GM21619 (cell line): ENCODE results near the gene B4GALNT3.
"Not testable (repeated sequence)": the region's sequence is repeated elsewhere in the genome, so short reads cannot be mapped to it uniquely, and the experiment has no call there.

Experiments used
- ATAC-seq: cut with Tn5 transposase; IDR thresholded peaks from one replicate; pipeline ENCODE4 v1.9.1; 2021; ENCODE audit not compliant: unreplicated experiment

The B4GALNT3 gene

DNA sequence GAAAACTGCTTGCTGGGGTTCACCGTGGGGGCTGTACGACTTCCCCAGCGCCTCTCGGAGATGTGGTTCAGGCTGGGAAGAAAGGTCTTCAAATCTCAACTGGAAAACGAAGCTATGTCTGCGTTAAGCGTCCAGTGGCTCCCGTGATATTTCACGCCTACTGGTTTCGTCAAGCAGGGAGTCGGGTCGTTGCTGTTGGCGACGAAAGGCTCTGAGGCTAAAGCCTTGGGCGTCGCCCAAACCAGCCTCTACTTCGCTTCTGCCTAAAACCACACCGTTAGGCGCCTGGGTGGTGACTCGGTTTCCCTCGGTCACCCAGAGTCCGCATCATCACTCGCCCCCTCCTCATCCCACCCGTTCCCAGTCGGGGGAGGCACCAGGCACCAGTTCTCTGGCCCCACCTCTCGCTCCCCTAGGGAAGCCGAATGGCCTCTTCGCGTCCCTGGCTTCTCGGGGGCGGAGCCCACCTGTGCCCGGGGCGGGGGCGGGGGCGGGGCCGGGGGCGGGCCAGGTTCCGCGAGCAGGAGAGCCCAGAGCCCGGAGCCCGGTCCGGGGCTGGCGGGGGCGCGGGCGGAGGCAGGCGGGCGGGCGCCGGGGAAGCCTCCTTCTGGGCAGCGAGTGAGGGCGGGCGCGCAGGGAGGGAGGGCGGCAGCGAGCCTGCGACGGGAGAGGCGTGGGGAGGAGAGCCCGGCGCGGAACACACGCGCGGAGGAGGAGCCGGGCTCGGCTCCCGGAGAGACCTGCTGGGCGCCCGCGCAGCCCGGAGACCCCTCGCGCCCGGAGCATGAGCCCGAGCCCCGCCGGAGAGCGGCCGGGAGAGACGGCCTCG, at the start of gene B4GALNT3:
B4GALNT3 (plus strand) TSS at position 510 of the 829 bp plus-strand sequence. CDS start 438 bp downstream, outside the sequence.
- ATAC-seq, result no peak

DNA sequence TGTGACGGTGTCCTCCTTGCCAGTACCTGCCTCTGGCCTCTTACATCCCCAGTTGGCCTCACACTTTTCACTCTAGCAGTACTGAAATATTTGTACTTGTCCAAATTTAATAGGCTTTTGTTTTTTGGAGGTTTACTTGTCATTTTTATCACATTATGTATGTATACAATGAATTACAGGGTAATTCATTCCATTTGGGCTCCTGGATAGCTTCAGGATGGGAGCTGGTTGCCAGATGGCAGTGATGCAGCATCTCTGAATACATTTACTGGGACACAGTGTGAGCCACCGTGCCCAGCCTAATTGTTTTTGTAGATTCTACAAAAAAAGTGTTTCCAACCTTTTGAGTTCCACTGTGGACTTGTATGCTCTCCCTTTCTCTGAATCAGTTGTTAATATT, 44.9 kb upstream of the B4GALNT3 start:
- ATAC-seq, result no peak

DNA sequence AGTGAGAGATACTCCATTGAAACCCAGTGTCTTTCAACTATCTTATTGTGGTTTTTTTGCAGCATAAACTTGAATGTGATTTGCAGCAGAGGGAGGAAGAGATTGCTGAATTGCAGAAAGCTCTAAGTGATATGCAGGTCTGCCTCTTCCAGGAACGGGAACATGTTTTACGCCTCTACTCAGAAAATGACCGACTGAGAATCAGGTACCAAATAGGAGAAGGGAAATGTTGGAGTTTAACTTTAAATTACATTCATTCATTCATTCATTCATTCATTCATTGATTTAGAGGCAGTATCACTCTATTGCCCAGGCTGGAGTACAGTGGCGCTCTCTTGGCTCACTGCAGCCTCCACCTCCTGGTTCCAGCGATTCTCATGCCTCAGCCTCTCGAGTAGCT, 41.3 kb upstream of the B4GALNT3 start:
- ATAC-seq, result no peak

DNA sequence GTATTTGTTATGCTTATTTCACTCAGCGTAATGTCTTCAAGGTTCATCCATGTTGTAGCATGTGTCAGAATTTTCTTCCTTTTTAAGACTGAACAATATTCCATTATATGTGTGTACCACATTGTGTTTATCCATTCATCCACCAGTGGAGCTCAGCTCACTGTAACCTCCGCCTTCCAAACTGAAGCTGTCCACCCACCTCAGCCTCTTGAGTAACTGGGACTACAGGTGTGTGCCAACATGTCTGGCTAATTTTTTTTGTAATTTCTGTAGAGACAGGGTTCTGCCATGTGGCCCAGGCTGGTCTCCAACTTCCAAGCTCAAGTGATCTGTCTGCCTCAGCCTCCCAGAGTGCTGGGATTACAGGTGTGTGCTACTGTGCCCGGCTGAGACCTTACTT, 37.2 kb upstream of the B4GALNT3 start:
- no peak for ATAC-seq

DNA sequence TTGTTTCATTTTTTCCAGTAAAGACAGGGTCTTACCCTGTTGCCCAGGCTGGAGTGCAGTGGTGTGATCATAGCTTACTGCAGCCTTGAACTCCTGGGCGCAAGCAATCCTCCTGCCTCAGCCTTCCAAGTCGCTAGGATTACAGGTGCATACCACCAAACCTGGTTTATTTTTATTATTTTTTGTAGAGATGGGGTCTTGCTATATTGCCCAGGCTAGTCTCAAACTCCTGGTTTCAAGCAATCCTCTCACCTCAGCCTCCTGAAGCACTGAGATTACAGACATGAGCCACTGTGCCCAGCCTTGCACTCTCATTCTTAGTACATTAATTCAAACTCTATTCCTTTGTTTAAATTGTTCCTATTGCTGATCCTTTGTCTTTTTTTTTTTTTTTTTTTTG, 24.0 kb upstream of the B4GALNT3 start:
- ATAC-seq, result not testable (repeated sequence)

DNA sequence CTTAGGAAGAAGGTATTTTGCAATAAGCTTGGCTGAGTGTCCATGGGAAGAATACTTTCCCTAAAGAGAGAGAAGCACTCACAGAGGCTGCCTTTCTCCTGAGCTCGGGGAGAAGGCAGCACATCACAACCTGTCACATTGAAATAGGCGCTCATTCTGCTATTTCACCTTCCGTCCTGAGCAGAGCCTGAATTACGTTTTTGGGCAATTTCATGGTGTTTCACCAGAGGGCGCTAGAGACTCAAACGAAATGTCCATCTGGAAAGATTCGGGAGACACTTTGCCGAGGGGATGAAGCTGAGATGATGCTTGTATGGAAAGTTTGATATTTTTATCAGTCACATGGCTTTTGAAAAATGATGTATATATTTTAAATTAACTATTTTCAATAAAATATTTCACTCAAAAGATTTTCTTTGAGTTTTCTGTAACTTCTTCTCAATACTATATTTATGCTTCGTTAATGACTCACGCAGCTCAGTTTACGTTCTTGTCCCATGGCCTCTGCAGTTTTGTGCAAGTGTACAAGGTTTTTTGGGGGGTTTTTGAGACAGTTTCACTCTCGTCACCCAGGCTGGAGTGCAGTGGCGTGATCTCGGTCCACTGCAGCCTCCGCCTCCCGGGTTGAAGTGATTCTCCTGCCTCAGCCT, 17.4 kb upstream of the B4GALNT3 start:
- ATAC-seq, result no peak

DNA sequence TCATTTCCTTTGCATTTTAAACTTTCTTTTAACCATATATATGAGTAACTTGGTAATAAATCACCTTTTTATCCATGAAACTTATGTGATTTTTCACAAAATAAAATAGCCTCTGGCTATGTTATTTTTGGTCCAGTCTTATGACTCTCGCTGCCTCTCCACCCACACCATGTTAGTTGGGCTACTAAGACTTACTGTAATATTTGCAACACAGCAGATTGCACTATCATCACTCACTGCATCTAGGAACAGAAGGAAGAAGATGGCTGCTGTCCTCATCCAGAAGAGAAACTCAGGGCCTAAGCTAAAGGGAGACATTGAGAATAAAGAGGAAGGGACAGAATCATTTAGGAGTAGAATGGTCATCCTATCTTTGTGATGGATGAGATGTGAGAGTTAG, 12.6 kb upstream of the B4GALNT3 start:
- no peak for ATAC-seq

DNA sequence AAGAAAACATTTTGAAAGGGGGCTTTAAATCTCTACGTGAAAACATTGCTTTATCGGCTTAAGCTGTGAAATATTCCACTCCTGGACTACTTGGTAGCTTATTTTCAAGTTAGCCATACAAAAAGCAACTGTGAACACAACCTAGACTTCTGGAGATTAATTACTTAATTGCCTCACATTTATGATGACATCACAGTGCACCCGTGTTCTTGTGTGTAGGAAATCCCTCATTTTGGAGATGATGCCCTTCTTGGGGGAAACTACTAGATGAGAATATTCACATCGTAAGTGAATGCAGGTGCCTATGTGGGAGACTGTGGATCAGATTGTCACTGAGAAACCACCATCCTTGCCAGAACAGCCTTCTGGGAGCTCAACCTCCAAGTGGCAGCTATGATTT, 10.5 kb upstream of the B4GALNT3 start:
- ATAC-seq, result no peak

DNA sequence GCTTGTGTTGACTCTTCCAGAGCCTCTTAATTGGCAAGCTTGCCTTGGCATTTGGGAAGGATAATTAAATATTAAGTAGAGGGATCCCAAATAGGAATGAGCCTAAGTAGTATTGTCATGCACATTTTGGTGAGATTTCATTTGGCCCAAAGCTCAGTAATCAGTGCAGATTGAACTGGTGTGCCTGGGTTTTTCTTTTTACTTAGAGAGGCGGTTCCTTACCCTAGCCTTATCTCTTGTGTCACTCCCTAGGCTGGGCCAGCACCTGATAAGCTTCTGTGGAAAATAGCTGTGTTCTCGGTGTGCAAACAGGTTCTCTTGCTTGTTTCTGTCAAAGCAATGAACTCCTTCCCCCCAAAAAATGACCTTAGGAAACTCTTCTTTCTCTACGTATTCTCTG, 9.3 kb upstream of the B4GALNT3 start:
- no peak for ATAC-seq

DNA sequence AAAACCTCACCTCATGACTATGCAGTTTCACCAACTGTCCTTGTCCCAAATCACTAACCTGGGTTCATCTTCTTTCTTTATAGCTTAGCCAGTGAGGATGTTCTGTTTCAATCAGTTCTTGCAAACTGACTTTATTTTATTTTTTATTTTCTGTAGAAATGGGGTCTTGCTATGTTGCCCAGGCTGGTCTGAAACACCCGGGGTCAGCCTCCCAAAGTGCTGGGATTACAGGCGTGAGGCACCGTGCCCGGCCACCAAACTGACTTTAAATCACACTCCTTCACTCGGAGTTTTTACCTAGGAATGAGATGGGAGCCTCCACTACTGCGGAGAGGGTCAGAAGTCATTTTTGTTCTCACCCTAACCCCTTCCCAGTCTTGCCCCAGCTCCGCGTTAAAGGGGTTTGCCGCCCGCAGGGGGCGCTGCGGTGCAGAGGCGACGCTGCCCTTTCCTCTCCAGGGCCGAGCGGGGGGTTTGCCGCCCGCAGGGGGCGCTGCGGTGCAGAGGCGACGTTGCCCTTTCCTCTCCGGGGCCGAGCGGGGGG, 7.0 kb upstream of the B4GALNT3 start:
- ATAC-seq, result no peak

DNA sequence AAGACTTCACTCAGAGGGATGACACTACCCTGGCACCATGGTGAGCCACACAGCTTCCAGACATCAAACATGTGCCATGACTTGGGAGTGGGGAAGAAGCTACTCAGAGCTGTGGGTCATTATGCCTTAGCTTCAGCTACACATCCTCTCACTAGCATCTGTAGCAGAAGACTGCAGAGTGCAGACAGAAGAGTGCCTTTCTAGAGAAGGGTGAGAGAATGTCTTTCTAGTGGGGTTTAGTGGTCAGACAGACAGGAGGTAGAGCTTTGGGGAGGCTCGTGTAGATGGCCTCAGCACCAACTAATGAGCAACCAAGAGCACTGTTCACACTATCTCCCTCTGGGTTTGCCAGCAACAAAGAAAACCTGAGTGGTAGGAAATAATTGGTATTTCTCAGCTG, 4.9 kb upstream of the B4GALNT3 start:
- ATAC-seq, result no peak

DNA sequence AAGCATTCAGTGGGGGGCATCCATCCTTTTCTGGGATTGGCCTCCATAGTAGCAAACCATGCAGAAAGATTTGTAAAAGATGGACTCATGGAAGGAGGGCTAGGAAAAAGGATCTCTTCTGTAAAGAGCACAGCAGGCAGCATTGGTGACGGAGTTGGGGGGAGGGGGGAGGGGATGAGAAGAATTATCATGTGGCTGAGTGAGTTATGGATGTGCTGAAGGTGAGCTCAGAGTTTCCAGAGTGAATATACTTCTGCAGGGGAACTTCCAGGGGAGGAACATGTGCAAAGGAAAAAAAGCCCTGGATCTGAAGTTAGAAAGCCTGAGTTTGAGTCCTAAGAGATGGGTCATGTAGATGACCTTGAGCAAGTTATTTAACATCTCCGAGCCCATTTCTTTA, 3.9 kb upstream of the B4GALNT3 start:
- ATAC-seq, result no peak

DNA sequence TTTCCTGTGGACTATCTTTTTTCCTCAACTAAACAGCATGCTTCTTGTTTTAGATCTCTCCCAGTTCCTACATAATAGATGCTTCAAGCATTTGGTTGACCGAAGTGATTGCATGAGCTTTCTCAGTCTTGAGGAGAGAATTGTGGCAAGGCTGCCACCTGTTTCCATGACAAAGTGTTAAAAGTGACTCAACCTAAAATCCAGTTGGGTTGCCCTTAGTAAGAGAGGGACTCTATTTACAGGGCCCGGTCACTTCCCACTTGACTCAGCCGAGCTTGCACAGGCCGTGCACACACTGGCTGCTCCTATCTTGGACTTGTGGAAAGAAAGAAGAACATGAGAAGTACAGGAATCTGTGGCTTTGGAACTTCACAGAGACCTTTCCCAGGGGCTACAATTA, 2.1 kb upstream of the B4GALNT3 start:
- ATAC-seq, result no peak

DNA sequence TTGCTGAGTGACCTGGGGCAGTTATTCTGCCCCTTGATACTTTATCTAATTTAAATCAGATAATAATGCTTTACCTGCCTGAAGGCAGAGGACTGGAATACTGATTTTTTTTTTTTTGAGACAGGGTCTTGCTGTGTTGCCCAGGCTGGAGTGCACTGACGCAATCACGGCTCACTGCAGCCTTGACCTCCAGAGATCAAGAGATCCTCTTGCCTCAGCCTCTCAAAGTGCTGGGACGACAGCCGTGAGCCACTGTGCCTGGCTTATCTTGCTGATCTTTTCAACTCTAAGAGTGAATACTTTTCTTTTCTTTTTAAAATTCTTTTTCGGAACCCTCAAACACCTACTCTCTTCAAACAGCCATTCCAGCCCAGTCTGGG, 699 bp upstream of the B4GALNT3 start:
- ATAC-seq, result no peak

DNA sequence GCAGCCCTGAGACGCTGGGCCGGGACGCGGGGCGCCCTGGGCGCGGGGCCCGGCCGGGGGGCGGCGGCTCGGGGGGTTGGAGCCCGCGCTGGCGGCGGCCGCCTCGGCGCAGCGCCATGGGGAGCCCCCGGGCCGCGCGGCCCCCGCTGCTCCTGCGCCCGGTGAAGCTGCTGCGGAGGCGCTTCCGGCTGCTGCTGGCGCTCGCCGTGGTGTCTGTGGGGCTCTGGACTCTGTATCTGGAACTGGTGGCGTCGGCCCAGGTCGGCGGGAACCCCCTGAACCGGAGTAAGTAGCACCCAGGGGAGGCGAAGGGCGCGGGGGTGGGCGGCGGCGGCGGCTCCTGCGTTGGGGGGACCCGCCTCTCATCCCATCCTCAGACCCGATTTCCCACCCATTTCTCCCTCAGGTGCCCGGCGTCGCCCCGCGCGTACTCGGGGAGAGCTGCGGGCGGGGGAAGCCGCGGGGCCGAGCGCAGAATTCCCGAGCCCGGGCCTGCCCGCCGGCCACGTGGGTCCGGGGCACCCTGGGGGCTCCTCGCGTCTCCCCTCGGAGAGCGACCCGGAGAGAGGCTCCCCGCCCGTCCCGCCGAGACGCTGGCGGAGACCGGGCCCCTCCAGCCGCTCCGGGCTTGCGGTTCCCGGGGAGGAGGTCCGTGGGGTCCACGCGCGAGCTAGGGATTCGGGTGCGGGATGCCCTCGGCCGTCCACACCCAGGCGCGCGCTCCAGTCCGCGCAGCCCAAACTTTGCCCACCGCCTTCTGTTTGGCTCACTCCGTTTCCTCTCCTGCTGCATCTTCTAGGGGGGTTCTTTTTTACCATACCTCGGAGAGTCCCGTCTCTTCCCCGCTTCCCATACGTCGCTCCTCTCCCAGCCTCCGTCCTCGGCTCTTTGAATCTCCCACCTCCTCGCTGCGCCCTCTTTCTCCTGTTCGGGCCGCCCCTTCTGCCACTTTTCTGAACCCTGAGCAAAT, 807 bp downstream of the B4GALNT3 start:
- no peak for ATAC-seq

DNA sequence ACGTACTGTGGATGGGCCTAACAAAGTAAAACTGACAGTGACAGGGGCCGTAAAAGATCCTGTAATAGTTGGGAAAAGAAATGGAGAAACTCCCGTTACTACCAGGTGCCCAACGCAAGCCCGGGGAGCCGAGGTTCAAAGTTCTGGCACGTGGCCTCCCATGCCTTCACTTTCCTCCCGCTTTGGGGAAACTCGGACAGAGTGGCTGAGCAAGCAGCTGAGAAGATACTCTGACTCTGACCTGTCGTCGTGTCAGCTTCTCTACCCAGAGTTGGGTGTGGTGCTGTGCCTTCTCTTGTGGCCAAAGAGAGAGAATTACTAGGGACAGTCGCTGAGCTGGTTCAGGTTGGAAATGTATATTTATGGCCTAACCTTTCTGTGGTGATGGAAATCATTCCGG, 1.7 kb downstream of the B4GALNT3 start:
- no peak for ATAC-seq

DNA sequence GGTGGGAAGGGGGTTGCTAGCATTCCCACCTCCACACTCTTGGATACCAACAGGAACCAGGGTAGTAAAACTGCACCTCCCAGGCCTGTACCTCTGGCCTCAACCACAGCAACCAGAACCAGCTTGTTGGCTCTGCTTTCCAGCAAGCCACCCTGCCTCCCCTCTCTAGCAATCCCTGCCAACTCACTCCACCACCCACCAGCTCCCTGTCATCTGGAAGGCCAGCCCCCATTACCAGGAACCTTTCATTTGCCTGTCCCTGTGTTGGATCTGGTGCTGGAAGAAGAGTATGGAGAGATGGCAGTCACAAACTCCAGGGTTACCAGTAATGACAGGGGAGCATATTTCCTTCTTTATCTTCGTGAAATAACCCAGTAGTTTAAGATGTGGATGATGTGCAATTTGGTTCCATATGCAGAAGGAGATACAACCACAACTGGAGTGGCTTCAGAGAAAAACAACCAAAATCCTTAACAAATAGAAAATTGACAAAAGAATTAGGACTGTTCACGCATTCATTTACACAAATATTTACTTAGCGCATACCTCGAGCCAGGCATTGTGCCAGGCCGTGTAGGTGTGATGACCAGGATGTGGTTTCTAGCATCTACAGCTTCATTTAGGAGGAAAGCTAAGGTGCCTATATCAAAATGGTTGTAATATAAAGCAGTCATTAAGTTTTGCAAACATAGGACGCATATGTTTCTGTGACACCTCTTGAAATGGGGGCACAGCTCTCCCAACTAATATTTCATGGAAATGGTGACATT, 3.4 kb downstream of the B4GALNT3 start:
- ATAC-seq, result no peak

DNA sequence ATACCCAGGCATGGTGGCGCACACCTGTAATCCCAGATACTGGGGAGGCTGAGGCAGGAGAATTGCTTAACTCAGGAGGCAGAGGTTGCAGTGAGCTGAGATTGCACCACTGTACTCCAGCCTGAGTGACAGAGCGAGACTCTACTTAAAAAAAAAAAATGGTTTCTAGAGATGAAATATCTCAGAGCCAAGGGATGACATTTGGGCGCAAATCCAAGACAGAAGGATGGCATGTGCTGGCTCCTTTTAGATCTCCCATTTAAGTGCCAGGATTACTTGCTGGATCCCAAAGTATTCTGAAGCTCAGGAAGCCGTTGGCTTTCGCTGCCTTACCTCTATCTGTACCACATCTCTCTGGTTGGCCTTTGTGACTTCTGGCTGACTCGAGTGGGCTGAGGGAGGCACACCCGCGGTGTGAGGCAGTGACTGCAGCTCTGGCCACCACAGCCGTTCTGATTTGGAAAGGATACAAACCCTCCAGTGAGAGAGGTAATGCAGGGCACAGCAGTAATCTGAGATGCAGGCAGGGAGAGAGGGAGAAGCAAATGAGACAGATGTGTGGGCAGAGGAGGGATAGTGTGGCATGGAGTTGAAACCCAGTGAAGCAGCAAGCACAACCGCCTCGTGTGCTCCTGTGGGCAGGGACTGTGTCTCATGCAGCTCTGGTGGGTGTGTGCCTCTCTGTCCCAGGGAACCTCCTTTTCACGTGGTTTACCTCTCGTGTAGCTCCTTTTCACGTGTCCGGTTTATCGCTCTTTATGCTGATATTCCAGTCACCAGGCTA, 4.9 kb downstream of the B4GALNT3 start:
- ATAC-seq, result no peak

DNA sequence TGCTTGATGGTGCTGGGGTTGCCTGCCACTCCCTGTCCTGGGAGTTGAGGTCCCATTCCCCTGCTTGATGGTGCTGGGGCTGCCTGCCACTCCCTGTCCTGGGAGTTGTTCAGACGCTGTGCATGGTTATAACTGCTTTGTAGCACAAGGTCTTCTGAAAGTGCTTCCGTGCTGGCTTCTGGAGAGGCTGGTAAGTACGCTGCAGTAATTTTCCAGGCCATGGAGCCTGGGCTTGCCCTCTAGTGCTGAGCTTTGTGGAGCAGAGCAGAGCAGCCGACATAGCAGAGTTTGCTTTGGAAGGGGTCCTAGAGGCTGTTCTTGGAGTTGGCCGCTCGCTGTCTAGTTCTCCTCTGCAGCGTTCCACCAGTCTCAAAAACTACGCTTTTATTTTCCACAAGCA, 6.3 kb downstream of the B4GALNT3 start:
- no peak for ATAC-seq

DNA sequence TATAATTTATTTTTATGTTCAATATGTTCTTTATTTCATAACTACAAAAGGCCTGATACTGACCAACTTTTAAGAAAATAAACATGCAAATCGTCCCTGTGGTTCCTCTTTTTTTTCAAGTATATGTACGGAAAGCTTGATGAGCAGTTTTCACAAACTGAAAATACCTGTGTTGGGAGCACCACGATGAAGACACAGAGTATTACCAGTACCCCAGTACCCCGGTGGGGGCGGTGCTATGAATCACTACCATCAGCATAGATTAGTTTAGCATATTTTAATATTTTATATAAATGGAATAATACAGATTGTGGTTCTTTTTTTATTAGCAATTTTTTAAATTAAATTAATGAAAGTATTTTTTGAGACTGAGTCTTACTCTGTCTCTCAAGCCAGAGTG, 7.0 kb downstream of the B4GALNT3 start:
- ATAC-seq, result no peak
